ENCODE measurements around the gene HLTF. TPM values are rescaled to one million over a fixed set of nuclear protein-coding genes. Genes with fewer than 3 reads are reported as not detected.

HLTF gene
- total and polyA plus RNA-seq, 2 of the 13 experiments (the other 11 are each of a cell fraction or from before 2014, with no cell fraction given) = 12.0 to 22.9 TPM

DNA sequence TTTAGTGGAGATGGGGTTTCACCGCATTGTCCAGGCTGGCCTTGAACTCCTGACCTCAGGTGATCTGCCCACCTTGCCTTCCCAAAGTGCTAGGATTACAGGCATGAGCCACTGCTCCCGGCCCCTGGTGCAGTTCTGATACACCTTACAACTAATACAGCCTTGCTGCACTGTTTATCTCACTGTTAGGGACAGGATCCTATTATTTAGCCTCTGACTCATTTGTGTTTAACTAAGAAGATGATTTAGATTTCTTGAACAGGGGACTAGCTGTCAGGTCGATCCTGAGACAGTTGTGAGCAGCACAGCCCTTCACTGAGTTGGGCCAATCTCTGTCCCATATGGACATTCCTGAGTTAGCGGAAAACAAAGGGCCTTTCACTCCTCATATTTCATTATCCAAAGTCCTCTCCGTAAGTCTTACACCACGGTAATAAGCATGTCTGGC is 75.8 kb downstream of the HLTF start (continued):
- TF ChIP-seq, protein P1, sequence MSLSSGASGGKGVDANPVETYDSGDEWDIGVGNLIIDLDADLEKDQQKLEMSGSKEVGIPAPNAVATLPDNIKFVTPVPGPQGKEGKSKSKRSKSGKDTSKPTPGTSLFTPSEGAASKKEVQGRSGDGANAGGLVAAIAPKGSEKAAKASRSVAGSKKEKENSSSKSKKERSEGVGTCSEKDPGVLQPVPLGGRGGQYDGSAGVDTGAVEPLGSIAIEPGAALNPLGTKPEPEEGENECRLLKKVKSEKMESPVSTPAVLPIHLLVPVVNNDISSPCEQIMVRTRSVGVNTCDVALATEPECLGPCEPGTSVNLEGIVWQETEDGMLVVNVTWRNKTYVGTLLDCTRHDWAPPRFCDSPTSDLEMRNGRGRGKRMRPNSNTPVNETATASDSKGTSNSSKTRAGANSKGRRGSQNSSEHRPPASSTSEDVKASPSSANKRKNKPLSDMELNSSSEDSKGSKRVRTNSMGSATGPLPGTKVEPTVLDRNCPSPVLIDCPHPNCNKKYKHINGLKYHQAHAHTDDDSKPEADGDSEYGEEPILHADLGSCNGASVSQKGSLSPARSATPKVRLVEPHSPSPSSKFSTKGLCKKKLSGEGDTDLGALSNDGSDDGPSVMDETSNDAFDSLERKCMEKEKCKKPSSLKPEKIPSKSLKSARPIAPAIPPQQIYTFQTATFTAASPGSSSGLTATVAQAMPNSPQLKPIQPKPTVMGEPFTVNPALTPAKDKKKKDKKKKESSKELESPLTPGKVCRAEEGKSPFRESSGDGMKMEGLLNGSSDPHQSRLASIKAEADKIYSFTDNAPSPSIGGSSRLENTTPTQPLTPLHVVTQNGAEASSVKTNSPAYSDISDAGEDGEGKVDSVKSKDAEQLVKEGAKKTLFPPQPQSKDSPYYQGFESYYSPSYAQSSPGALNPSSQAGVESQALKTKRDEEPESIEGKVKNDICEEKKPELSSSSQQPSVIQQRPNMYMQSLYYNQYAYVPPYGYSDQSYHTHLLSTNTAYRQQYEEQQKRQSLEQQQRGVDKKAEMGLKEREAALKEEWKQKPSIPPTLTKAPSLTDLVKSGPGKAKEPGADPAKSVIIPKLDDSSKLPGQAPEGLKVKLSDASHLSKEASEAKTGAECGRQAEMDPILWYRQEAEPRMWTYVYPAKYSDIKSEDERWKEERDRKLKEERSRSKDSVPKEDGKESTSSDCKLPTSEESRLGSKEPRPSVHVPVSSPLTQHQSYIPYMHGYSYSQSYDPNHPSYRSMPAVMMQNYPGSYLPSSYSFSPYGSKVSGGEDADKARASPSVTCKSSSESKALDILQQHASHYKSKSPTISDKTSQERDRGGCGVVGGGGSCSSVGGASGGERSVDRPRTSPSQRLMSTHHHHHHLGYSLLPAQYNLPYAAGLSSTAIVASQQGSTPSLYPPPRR (CRISPR knock-in tag; IDR thresholded peaks at IDR 0.05; ENCODE audit: borderline replicate concordance) = 0 out of 2 replicates have a peak, but pooled peaks have one; percentile 17
- TF ChIP-seq MTF1 (CRISPR knock-in tag; IDR thresholded peaks at IDR 0.05) (no peak), DPF2 (CRISPR knock-in tag; IDR thresholded peaks at IDR 0.05; ENCODE audit: borderline replicate concordance, low read depth) (peak; percentile 73), RFX1 (IDR thresholded peaks at IDR 0.05) (no peak), MBNL3 (CRISPR knock-in tag; conservative IDR thresholded peaks at IDR 0.05) (no peak), DMAP1 (CRISPR knock-in tag; IDR thresholded peaks at IDR 0.05) (no peak), RXRA (CRISPR knock-in tag; IDR thresholded peaks at IDR 0.05) (peak; percentile 90), ZNF709 (CRISPR knock-in tag; IDR thresholded peaks at IDR 0.05) (0 out of 2 replicates have a peak, but pooled peaks have one; percentile 37)
- TF ChIP-seq, protein P2, sequence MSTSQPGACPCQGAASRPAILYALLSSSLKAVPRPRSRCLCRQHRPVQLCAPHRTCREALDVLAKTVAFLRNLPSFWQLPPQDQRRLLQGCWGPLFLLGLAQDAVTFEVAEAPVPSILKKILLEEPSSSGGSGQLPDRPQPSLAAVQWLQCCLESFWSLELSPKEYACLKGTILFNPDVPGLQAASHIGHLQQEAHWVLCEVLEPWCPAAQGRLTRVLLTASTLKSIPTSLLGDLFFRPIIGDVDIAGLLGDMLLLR (CRISPR knock-in tag; IDR thresholded peaks at IDR 0.05) = no peak
- TF ChIP-seq, protein P3, sequence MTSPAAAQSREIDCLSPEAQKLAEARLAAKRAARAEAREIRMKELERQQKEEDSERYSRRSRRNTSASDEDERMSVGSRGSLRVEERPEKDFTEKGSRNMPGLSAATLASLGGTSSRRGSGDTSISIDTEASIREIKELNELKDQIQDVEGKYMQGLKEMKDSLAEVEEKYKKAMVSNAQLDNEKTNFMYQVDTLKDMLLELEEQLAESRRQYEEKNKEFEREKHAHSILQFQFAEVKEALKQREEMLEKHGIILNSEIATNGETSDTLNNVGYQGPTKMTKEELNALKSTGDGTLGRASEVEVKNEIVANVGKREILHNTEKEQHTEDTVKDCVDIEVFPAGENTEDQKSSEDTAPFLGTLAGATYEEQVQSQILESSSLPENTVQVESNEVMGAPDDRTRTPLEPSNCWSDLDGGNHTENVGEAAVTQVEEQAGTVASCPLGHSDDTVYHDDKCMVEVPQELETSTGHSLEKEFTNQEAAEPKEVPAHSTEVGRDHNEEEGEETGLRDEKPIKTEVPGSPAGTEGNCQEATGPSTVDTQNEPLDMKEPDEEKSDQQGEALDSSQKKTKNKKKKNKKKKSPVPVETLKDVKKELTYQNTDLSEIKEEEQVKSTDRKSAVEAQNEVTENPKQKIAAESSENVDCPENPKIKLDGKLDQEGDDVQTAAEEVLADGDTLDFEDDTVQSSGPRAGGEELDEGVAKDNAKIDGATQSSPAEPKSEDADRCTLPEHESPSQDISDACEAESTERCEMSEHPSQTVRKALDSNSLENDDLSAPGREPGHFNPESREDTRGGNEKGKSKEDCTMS (CRISPR knock-in tag; conservative IDR thresholded peaks at IDR 0.05) = no peak
- TF ChIP-seq, protein P4, sequence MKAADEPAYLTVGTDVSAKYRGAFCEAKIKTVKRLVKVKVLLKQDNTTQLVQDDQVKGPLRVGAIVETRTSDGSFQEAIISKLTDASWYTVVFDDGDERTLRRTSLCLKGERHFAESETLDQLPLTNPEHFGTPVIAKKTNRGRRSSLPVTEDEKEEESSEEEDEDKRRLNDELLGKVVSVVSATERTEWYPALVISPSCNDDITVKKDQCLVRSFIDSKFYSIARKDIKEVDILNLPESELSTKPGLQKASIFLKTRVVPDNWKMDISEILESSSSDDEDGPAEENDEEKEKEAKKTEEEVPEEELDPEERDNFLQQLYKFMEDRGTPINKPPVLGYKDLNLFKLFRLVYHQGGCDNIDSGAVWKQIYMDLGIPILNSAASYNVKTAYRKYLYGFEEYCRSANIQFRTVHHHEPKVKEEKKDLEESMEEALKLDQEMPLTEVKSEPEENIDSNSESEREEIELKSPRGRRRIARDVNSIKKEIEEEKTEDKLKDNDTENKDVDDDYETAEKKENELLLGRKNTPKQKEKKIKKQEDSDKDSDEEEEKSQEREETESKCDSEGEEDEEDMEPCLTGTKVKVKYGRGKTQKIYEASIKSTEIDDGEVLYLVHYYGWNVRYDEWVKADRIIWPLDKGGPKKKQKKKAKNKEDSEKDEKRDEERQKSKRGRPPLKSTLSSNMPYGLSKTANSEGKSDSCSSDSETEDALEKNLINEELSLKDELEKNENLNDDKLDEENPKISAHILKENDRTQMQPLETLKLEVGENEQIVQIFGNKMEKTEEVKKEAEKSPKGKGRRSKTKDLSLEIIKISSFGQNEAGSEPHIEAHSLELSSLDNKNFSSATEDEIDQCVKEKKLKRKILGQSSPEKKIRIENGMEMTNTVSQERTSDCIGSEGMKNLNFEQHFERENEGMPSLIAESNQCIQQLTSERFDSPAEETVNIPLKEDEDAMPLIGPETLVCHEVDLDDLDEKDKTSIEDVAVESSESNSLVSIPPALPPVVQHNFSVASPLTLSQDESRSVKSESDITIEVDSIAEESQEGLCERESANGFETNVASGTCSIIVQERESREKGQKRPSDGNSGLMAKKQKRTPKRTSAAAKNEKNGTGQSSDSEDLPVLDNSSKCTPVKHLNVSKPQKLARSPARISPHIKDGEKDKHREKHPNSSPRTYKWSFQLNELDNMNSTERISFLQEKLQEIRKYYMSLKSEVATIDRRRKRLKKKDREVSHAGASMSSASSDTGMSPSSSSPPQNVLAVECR (CRISPR knock-in tag; IDR thresholded peaks at IDR 0.05; ENCODE audit: borderline replicate concordance) = peak; percentile 19; the same call in 1 of the 2 replicates
- TF ChIP-seq, protein P5, sequence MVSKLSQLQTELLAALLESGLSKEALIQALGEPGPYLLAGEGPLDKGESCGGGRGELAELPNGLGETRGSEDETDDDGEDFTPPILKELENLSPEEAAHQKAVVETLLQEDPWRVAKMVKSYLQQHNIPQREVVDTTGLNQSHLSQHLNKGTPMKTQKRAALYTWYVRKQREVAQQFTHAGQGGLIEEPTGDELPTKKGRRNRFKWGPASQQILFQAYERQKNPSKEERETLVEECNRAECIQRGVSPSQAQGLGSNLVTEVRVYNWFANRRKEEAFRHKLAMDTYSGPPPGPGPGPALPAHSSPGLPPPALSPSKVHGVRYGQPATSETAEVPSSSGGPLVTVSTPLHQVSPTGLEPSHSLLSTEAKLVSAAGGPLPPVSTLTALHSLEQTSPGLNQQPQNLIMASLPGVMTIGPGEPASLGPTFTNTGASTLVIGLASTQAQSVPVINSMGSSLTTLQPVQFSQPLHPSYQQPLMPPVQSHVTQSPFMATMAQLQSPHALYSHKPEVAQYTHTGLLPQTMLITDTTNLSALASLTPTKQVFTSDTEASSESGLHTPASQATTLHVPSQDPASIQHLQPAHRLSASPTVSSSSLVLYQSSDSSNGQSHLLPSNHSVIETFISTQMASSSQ (IDR thresholded peaks at IDR 0.05; ENCODE audit: low read depth) = no peak
- TF ChIP-seq, protein P5 (CRISPR knock-in tag; IDR thresholded peaks at IDR 0.05; ENCODE audit: borderline replicate concordance) = peak; percentile 51; the same call in 1 of the 2 replicates
